Measurements from ENCODE around the gene CC2D1A.

GRCh38 chr19:13920940-13921747 is 15.1 kb downstream of the CC2D1A start:
- TF ChIP-seq POLR2A (IDR thresholded peaks at IDR 0.05) (no peak), CTCF (IDR thresholded peaks at IDR 0.05) (no peak)

Data from body of pancreas (tissue), 4 donors.